Endothelial cell of umbilical vein (primary cell): ENCODE measurements around the gene C9orf78. TPM values are rescaled to one million over a fixed set of nuclear protein-coding genes. Genes with fewer than 3 reads are reported as not detected.

Experiments
- BruUV-seq: library from RNA; stranded (reverse); fragments of 400-500 nt; replicated peaks from 2 replicates; lab custom pipeline; 2021; lab: Mats Ljungman, UMichigan
- CTCF ChIA-PET: fragments of 300-600, 350-600 bp; sonication (Branson Sonifier 250); formaldehyde crosslinking; loops from one replicate; lab custom pipeline; 2021; ENCODE audit warnings: antibody characterized with exemption, inconsistent platforms; lab: Charles Lee
- POLR2A ChIA-PET: fragments of 300-600, 350-600 bp; sonication (Branson Sonifier 250); formaldehyde crosslinking; loops from one replicate; lab custom pipeline; 2021; ENCODE audit warnings: antibody characterized with exemption, inconsistent platforms; lab: Charles Lee
- DNase-seq: peaks from one replicate; pipeline ENCODE4 v3.0.0-alpha.2; 2011; ENCODE audit warnings: low read depth, low spot score
- FAIRE-seq: peaks from 2 replicates; lab custom pipeline; 2011; peaks lifted over from hg19 to GRCh38; lab: Jason Lieb, UNC
- H2AFZ ChIP-seq: 2 replicates; pipeline ENCODE4 v1.6.0; 2012; ENCODE audit warnings: low read depth, low read length, control low read depth, inconsistent platforms
- H3K27ac ChIP-seq: 2 replicates; pipeline ENCODE4 v1.5.1; 2011; ENCODE audit warnings: low read depth, mild to moderate bottlenecking, control low read depth, low read length, moderate library complexity; ENCODE audit not compliant: insufficient read depth
- H3K27me3 ChIP-seq, 2 experiments: 2 replicates each; pipeline versions ENCODE4 v1.6.0 to v1.6.1; 2011; ENCODE audit warnings: low read length in 2 of 2, mixed read lengths in 1 of 2; ENCODE audit not compliant: control insufficient read depth in 2 of 2, insufficient read depth in 2 of 2
- H3K36me3 ChIP-seq, 2 experiments: 2 replicates in 1 of 2; 3 replicates in 1 of 2; pipeline ENCODE4 v1.5.1; 2011; ENCODE audit warnings: low read length in 2 of 2, mild to moderate bottlenecking in 1 of 2, moderate library complexity in 1 of 2; ENCODE audit not compliant: control insufficient read depth in 2 of 2, insufficient read depth in 2 of 2; ENCODE audit errors: extremely low read depth in 1 of 2
- H3K4me1 ChIP-seq: 3 replicates; pipeline ENCODE4 v1.5.1; 2011; ENCODE audit warnings: mild to moderate bottlenecking, low read length; ENCODE audit not compliant: control insufficient read depth, insufficient read depth; ENCODE audit errors: extremely low read depth
- H3K4me2 ChIP-seq: 2 replicates; pipeline ENCODE4 v1.6.1; 2011; ENCODE audit warnings: low read length, control low read depth, mixed read lengths; ENCODE audit not compliant: insufficient read depth
- H3K4me3 ChIP-seq, 3 experiments: fragments of 200-600 bp in 1 of 3; sonication (generic), shearing (Covaris generic) in 1 of 3; replicated peaks in 1 of 3; 2 replicates each; pipeline ENCODE4 v1.5.1; 2011 to 2016; ENCODE audit warnings: control low read depth in 3 of 3, low read length in 3 of 3, mild to moderate bottlenecking in 2 of 3, inconsistent platforms in 1 of 3, low read depth in 1 of 3, moderate library complexity in 1 of 3; ENCODE audit not compliant: insufficient read depth in 1 of 3
- H3K79me2 ChIP-seq: 2 replicates; pipeline ENCODE4 v1.6.0; 2012; ENCODE audit warnings: low read length, inconsistent platforms; ENCODE audit not compliant: control insufficient read depth, insufficient read depth
- H3K9ac ChIP-seq: replicated peaks from 2 replicates; pipeline ENCODE3; 2011; ENCODE audit warnings: low read length, control low read depth; ENCODE audit not compliant: insufficient read depth; ENCODE audit errors: extremely low read depth
- H3K9me1 ChIP-seq: replicated peaks from 3 replicates; pipeline ENCODE4 v1.6.0; 2011; ENCODE audit warnings: mild to moderate bottlenecking, low read length; ENCODE audit not compliant: control insufficient read depth, insufficient read depth; ENCODE audit errors: extremely low read depth
- H3K9me3 ChIP-seq: replicated peaks from 2 replicates; pipeline ENCODE4 v1.5.1; 2012; ENCODE audit warnings: low read length, inconsistent platforms; ENCODE audit not compliant: control insufficient read depth, insufficient read depth
- H4K20me1 ChIP-seq: replicated peaks from 2 replicates; pipeline ENCODE3; 2011; ENCODE audit warnings: mild to moderate bottlenecking, low read length; ENCODE audit not compliant: control insufficient read depth, insufficient read depth; ENCODE audit errors: extremely low read depth
- CTCF ChIP-seq, 2 donors: IDR thresholded peaks; 1 replicate in 1 of 2; 2 replicates in 1 of 2; pipeline ENCODE4 v1.5.1; 2011; ENCODE audit warnings: low read length in 2 of 2, mild to moderate bottlenecking in 2 of 2, moderate library complexity in 2 of 2, control low read depth in 1 of 2, inconsistent platforms in 1 of 2, low read depth in 1 of 2; ENCODE audit not compliant: insufficient read depth in 1 of 2; ENCODE audit errors: extremely low read depth in 1 of 2
- EZH2 ChIP-seq: IDR thresholded peaks from 2 replicates; pipeline ENCODE4 v1.6.1; 2012; ENCODE audit warnings: borderline replicate concordance, low read depth, mild to moderate bottlenecking, moderate library complexity, low read length, inconsistent platforms; ENCODE audit not compliant: severe bottlenecking
- FOS ChIP-seq: IDR thresholded peaks from 2 replicates; pipeline ENCODE4 v1.6.1; 2011; ENCODE audit warnings: mild to moderate bottlenecking, low read length, moderate library complexity, borderline replicate concordance; ENCODE audit not compliant: insufficient read depth
- GATA2 ChIP-seq: IDR thresholded peaks from 2 replicates; pipeline ENCODE4 v1.7.0; 2011; ENCODE audit warnings: low read depth, mild to moderate bottlenecking, moderate library complexity, mixed read lengths, low read length; ENCODE audit not compliant: insufficient read length, insufficient read depth
- JUN ChIP-seq: IDR thresholded peaks from 2 replicates; pipeline ENCODE4 v1.6.1; 2011; ENCODE audit warnings: borderline replicate concordance, low read depth; ENCODE audit not compliant: insufficient read length, insufficient read depth
- MAX ChIP-seq: IDR thresholded peaks from 2 replicates; pipeline ENCODE4 v1.6.1; 2011; ENCODE audit not compliant: insufficient read depth, insufficient read length
- MYC ChIP-seq: IDR thresholded peaks from one replicate; pipeline ENCODE4 v1.6.1; 2011; ENCODE audit warnings: mild to moderate bottlenecking, low read depth, low read length
- POLR2A ChIP-seq: IDR thresholded peaks from 2 replicates; pipeline ENCODE4 v1.6.1; 2012; ENCODE audit warnings: low read depth, mild to moderate bottlenecking, control low read depth, low read length
- dilution Hi-C: fragments of 300-500 bp; cut with MboI; formaldehyde crosslinking; loops from one replicate; pipeline ENCODE4 v1.15.0; 2019; ENCODE audit warnings: low sequenced_read_pairs; ENCODE audit not compliant: extremely low pct_ligation_motif_present
- intact Hi-C: fragments of 100-400 bp; cut with micrococcal nuclease; formaldehyde crosslinking; loops from one replicate; pipeline ENCODE4 v1.10.0; 2022
- polyA plus RNA-seq, 4 experiments: library from polyadenylated mRNA; depleted of rRNA in 3 of 4; stranded (reverse) in 3 of 4; unstranded in 1 of 4; fragments of >200 nt; gene quantifications; 2 replicates each; pipeline versions ENCODE4 v1.2.1 to v1.2.3, GENCODE V29; 2011 to 2012; ENCODE audit warnings: missing spikeins in 1 of 4
- total RNA-seq: library from RNA; stranded (reverse); gene quantifications from 2 replicates; pipeline ENCODE4 v1.2.3, GENCODE V29; 2021

C9orf78 gene
- total and polyA plus RNA-seq, 2 donors (not counting 3 experiments of a cell fraction or from before 2014, with no cell fraction given), result 17.9 to 34.6 TPM

- H3K9me1 ChIP-seq, result no peaks in the 10 kb centered on the region
- H4K20me1 ChIP-seq, result no peaks in the 10 kb centered on the region
- no peak overlapping the region for H3K9ac ChIP-seq
- POLR2A ChIA-PET, result no interaction called here
- no peaks in the 10 kb centered on the region for H3K27me3 ChIP-seq
- H3K4me2 ChIP-seq, result no peak overlapping the region
- H3K36me3 ChIP-seq, result peaks cover 5 to 38% of the 10 kb centered on the region in 2 experiments
- no peak overlapping the region for H3K4me3 ChIP-seq
- CTCF ChIA-PET, result no interaction called here
- no peak overlapping the region for H2AFZ ChIP-seq
- no peaks in the 10 kb centered on the region for H3K79me2 ChIP-seq
- no peaks in the 10 kb centered on the region for H3K9me3 ChIP-seq
- intact Hi-C loops, result no loop called here
- no peak overlapping the region for H3K27ac ChIP-seq
- dilution Hi-C loops, result no loop called here
- FAIRE-seq (no peak), DNase-seq (no peak)
- no peak for TF ChIP-seq CTCF (IDR thresholded peaks at IDR 0.05; ENCODE audit: extremely low read depth in 1 of 2, insufficient read depth in 1 of 2, low read depth in 1 of 2, low read length in 2 of 2)
- no peak for TF ChIP-seq GATA2
- TF ChIP-seq EZH2, result no peak
- no peak for TF ChIP-seq FOS
- TF ChIP-seq MYC, result no peak
- no peaks in the 10 kb centered on the region for H3K4me1 ChIP-seq
- no TSS peak for BruUV-seq
Observed at GRCh38 chr9:129857207-129857606, 22.1 kb upstream of the C9orf78 start.

- no TSS peak for BruUV-seq
- CTCF ChIA-PET, result no interaction called here
- FAIRE-seq (no peak), DNase-seq (no peak)
- dilution Hi-C loops (no loop called here), intact Hi-C loops (no loop called here)
- Histone ChIP-seq H3K27me3 (no peaks in the 10 kb centered on the region), H3K9me3 (no peaks in the 10 kb centered on the region), H2AFZ (no peak overlapping the region), H3K4me2 (no peak overlapping the region), H3K36me3 (peaks cover 2 to 42% of the 10 kb centered on the region in 2 experiments), H3K27ac (no peak overlapping the region), H4K20me1 (no peaks in the 10 kb centered on the region), H3K4me1 (peaks cover 2% of the 10 kb centered on the region), H3K79me2 (no peaks in the 10 kb centered on the region), H3K9me1 (no peaks in the 10 kb centered on the region), H3K9ac (no peak overlapping the region), H3K4me3 (no peak overlapping the region)
- POLR2A ChIA-PET, result no interaction called here
- no peak for TF ChIP-seq MYC
- no peak for TF ChIP-seq CTCF (IDR thresholded peaks at IDR 0.05; ENCODE audit: extremely low read depth in 1 of 2, insufficient read depth in 1 of 2, low read depth in 1 of 2, low read length in 2 of 2)
- TF ChIP-seq POLR2A, result no peak
- no peak for TF ChIP-seq GATA2
- TF ChIP-seq FOS, result no peak
- no peak for TF ChIP-seq MAX
- no peak for TF ChIP-seq JUN
Observed at GRCh38 chr9:129854588-129855110, 19.6 kb upstream of the C9orf78 start.
